K562 (cell line): ENCODE measurements around the gene OR51S1. TPM values are rescaled to one million over a fixed set of nuclear protein-coding genes. Genes with fewer than 3 reads are reported as not detected.

ENCODE experiments used
- ATAC-seq: fragments of 200-7000 bp; cut with Tn5 transposase; 3 replicates; pipeline ENCODE4 v1.9.1; 2020; ENCODE audit warnings: moderate library complexity
- BruUV-seq: library from RNA; stranded (reverse); fragments of 400-500 nt; replicated peaks from 2 replicates; lab custom pipeline; 2021; lab: Mats Ljungman, UMichigan
- CTCF ChIA-PET: fragments of 300-600 bp; formaldehyde crosslinking; extraction: SDS; loops from one replicate; lab custom pipeline; 2021; ENCODE audit warnings: low intra/inter-chr PET ratio; lab: Yijun Ruan, JAX
- POLR2A ChIA-PET: fragments of 300-600, 350-650 bp; sonication (Branson Sonifier 250); formaldehyde crosslinking; extraction: SDS; loops from one replicate; lab custom pipeline; 2021; ENCODE audit warnings: antibody characterized with exemption, inconsistent platforms; lab: Yijun Ruan, JAX
- DNase-seq, 4 experiments: peaks; one replicate each; pipeline versions ENCODE4 v3.0.0 to v3.0.0-alpha.2; 2011 to 2018; ENCODE audit warnings: low spot score in 3 of 4, mixed read lengths in 3 of 4; ENCODE audit errors: extremely low read depth in 1 of 4
- FAIRE-seq: peaks from 2 replicates; lab custom pipeline; 2011; peaks lifted over from hg19 to GRCh38; lab: Jason Lieb, UNC
- H2AFZ ChIP-seq: 2 replicates; pipeline ENCODE4 v1.6.0; 2011; ENCODE audit warnings: low read depth, low read length, control low read depth, inconsistent platforms
- H3K27ac ChIP-seq: fragments of 200-600 bp; 3 replicates; pipeline ENCODE4 v1.8.0; 2011; ENCODE audit warnings: low read depth, mild to moderate bottlenecking, control low read depth, inconsistent platforms, low read length, moderate library complexity, mixed read lengths; ENCODE audit errors: extremely low read depth
- H3K27me3 ChIP-seq, 2 experiments: fragments of 300-600 bp in 1 of 2; 2 replicates in 1 of 2; 3 replicates in 1 of 2; pipeline versions ENCODE4 v1.6.0 to v1.8.0; 2011; ENCODE audit warnings: inconsistent platforms in 2 of 2, low read length in 2 of 2, mild to moderate bottlenecking in 1 of 2, mixed read lengths in 1 of 2, moderate library complexity in 1 of 2; ENCODE audit not compliant: control insufficient read depth in 2 of 2, insufficient read depth in 2 of 2
- H3K36me3 ChIP-seq: fragments of 300-600 bp; 3 replicates; pipeline ENCODE4 v1.8.0; 2011; ENCODE audit warnings: mild to moderate bottlenecking, low read length, inconsistent platforms; ENCODE audit not compliant: control insufficient read depth, insufficient read depth
- H3K4me1 ChIP-seq, 2 experiments: fragments of 200-600 bp in 1 of 2; replicated peaks in 1 of 2; 2 replicates in 1 of 2; 3 replicates in 1 of 2; pipeline versions ENCODE4 v1.5.1 to v1.8.0; 2011; ENCODE audit warnings: inconsistent platforms in 2 of 2, low read length in 2 of 2, mild to moderate bottlenecking in 1 of 2, mixed read lengths in 1 of 2, moderate library complexity in 1 of 2; ENCODE audit not compliant: control insufficient read depth in 2 of 2, insufficient read depth in 2 of 2
- H3K4me2 ChIP-seq: 2 replicates; pipeline ENCODE4 v1.6.1; 2011; ENCODE audit warnings: low read length, control low read depth, inconsistent platforms, mixed read lengths; ENCODE audit not compliant: insufficient read depth
- H3K4me3 ChIP-seq: fragments of 200-600 bp; sonication (generic), shearing (Covaris generic); 2 replicates; pipeline ENCODE4 v1.5.1; 2016; ENCODE audit warnings: control low read depth, inconsistent platforms
- H3K79me2 ChIP-seq: fragments of 200-600 bp; 3 replicates; pipeline ENCODE4 v1.8.0; 2011; ENCODE audit warnings: low read length, inconsistent platforms; ENCODE audit not compliant: control insufficient read depth, insufficient read depth
- H3K9ac ChIP-seq, 2 experiments: 2 replicates each; pipeline versions ENCODE4 v1.6.0 to v1.6.1; 2011; ENCODE audit warnings: low read depth in 2 of 2, low read length in 2 of 2, control low read depth in 1 of 2, inconsistent platforms in 1 of 2, mild to moderate bottlenecking in 1 of 2, mixed read lengths in 1 of 2; ENCODE audit not compliant: insufficient read depth in 1 of 2
- H3K9me1 ChIP-seq: one replicate; pipeline ENCODE4 v1.6.0; 2011; ENCODE audit warnings: inconsistent platforms, mild to moderate bottlenecking, low read length, moderate library complexity; ENCODE audit not compliant: control insufficient read depth, insufficient read depth
- H3K9me3 ChIP-seq: replicated peaks from 2 replicates; pipeline ENCODE4 v1.5.1; 2011; ENCODE audit warnings: low read depth, low read length, inconsistent platforms; ENCODE audit not compliant: control insufficient read depth, insufficient read depth
- H4K20me1 ChIP-seq: replicated peaks from 2 replicates; pipeline ENCODE4 v1.6.1; 2011; ENCODE audit warnings: low read length, inconsistent platforms, mixed read lengths; ENCODE audit not compliant: control insufficient read depth, insufficient read depth
- CCAR2 ChIP-seq: fragments of 200-400 bp; formaldehyde crosslinking; IDR thresholded peaks from 2 replicates; pipeline ENCODE4 v1.6.1; 2017; ENCODE audit warnings: mild to moderate bottlenecking, low read depth, low read length
- FOXK1 ChIP-seq: sonication (generic); formaldehyde crosslinking; IDR thresholded peaks from 2 replicates; pipeline ENCODE4 v1.8.0; 2022; ENCODE audit warnings: missing genetic modification reagents, mild to moderate bottlenecking, borderline replicate concordance
- GTF2F1 ChIP-seq: IDR thresholded peaks from 2 replicates; pipeline ENCODE4 v1.6.1; 2011; ENCODE audit warnings: low read depth, low read length, improper control_type of control experiment
- PHF21A ChIP-seq: fragments of 450-650 bp; IDR thresholded peaks from 2 replicates; pipeline ENCODE4 v1.6.1; 2017; ENCODE audit warnings: low read depth, borderline replicate concordance
- PKNOX1 ChIP-seq: fragments of 450-650 bp; IDR thresholded peaks from 2 replicates; pipeline ENCODE4 v1.6.1; 2016
- SRSF3 ChIP-seq: fragments of 200-400 bp; formaldehyde crosslinking; IDR thresholded peaks from 2 replicates; pipeline ENCODE4 v1.6.1; 2016; ENCODE audit warnings: mild to moderate bottlenecking, low read length, moderate library complexity; ENCODE audit not compliant: insufficient read depth
- ZNF695 ChIP-seq: fragments of 450-650 bp; formaldehyde crosslinking; IDR thresholded peaks from 2 replicates; pipeline ENCODE4 v1.4.0; 2020; ENCODE audit warnings: mild to moderate bottlenecking, moderate library complexity
- WGBS: fragments of 100-300 bp; shearing (Covaris generic); methylation state at CpG from one replicate; pipeline ENCODE4 v1.1.6; 2016; ENCODE audit warnings: low coverage, mixed read lengths; ENCODE audit not compliant: insufficient coverage; ENCODE audit errors: missing lambda C conversion rate; 5-methylcytosine and 5-hydroxymethylcytosine counted together
- in situ Hi-C: fragments of 300-500 bp; cut with MboI; formaldehyde crosslinking; loops from 4 replicates; pipeline ENCODE4 v1.15.0; 2018; ENCODE audit warnings: inconsistent platforms, mixed read lengths
- intact Hi-C: fragments of 100-400 bp; cut with micrococcal nuclease; formaldehyde crosslinking; loops from 2 replicates; pipeline ENCODE4 v1.14.2; 2022
- polyA plus RNA-seq, 8 experiments: library from polyadenylated mRNA; depleted of rRNA in 4 of 8; stranded (reverse) in 5 of 8; unstranded in 3 of 8; fragments of >200 nt; fragmentation: Nextera tagmentation in 2 of 8; fragmentation: Illumina TruSeq in 1 of 8; extraction: Ambion mirVana in 2 of 8; extraction: Trizol in 1 of 8; gene quantifications; 2 replicates each; pipeline versions ENCODE4 v1.2.1 to v1.2.3, GENCODE V29; 2011 to 2014; ENCODE audit warnings: inconsistent platforms in 1 of 8, missing spikeins in 1 of 8
- total RNA-seq, 7 experiments: library from RNA; depleted of rRNA in 6 of 7; stranded (reverse); fragments of >200 nt in 6 of 7; fragmentation: Illumina TruSeq in 2 of 7; extraction: Trizol in 2 of 7; gene quantifications; 2 replicates each; pipeline versions ENCODE4 v1.2.1 to v1.2.3, GENCODE V29; 2011 to 2021; ENCODE audit warnings: low replicate concordance in 1 of 7

The OR51S1 gene
- total and polyA plus RNA-seq, 9 of the 15 experiments (the other 6 are each of a cell fraction or from before 2014, with no cell fraction given), result not detected

- no peak within 1 kb of the TSS for H3K4me3 ChIP-seq
- H3K79me2 ChIP-seq, result no peaks in the 10 kb centered on the region
- H3K9me1 ChIP-seq, result no peaks in the 10 kb centered on the region
- POLR2A ChIA-PET, result no interaction called here
- no peaks in the 10 kb centered on the region for H3K9me3 ChIP-seq
- DNase-seq (no peak), ATAC-seq (no peak), FAIRE-seq (no peak)
- H3K4me1 ChIP-seq, result no peaks in the 10 kb centered on the region
- H3K27ac ChIP-seq, result no peak within 1 kb of the TSS
- H3K9ac ChIP-seq, result no peak within 1 kb of the TSS
- TF ChIP-seq PKNOX1 (no peak), PHF21A (no peak), ZNF695 (CRISPR knock-in tag) (no peak)
- H3K27me3 ChIP-seq, result peaks cover 0 to 6% of the 10 kb centered on the region in 2 experiments; a peak in 2 of 5 replicates
- intact Hi-C loops (no loop called here), in situ Hi-C loops (no loop called here)
- CTCF ChIA-PET, result no interaction called here
- WGBS, result 0% methylated on average over 1 of the region's 1 CpG
- H3K4me2 ChIP-seq, result no peak within 1 kb of the TSS
- H3K36me3 ChIP-seq, result no peaks in the 10 kb centered on the region
- H2AFZ ChIP-seq, result no peak within 1 kb of the TSS
- H4K20me1 ChIP-seq, result no peaks in the 10 kb centered on the region
- no TSS peak for BruUV-seq
These were observed 28.0 kb downstream of the OR51S1 start, which contains the start of gene OR51F2 for GRCh38 chr11:4821021-4821420. Gene OR51F2 (plus strand): TSS chr11:4821321. CDS start chr11:4821422, 101 bp downstream.

DNA sequence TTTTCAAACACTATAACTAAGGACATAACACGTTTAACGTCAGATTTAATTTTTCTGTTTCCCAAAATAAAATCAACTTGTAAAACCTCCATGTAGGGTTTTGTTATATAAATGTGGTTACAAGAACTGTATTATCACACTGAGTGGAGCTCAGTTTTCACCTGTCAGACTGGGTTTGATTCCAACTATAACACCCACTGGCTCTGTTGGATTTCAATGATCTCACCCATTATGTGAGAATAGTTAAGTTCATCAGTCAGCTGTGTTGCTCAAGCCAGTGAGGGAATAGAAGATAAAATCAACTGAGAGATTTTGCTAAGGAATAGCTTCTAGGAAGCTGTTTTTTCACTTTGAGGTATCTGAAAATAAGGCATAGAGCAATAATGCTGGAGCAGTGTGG lies 39.8 kb downstream of the OR51S1 start:
- in situ Hi-C loops, result no loop called here
- POLR2A ChIA-PET, result no interaction called here

More for the DNA sequence above, 39.8 kb downstream of the OR51S1 start:
- Histone ChIP-seq H3K4me2 (no peak overlapping the region), H4K20me1 (no peaks in the 10 kb centered on the region), H3K4me1 (no peaks in the 10 kb centered on the region), H2AFZ (no peak overlapping the region), H3K79me2 (no peaks in the 10 kb centered on the region), H3K27ac (no peak overlapping the region), H3K9me3 (no peaks in the 10 kb centered on the region), H3K4me3 (no peak overlapping the region), H3K9me1 (no peaks in the 10 kb centered on the region), H3K9ac (no peak overlapping the region), H3K27me3 (no peaks in the 10 kb centered on the region), H3K36me3 (no peaks in the 10 kb centered on the region)
- ATAC-seq (no peak), DNase-seq (no peak), FAIRE-seq (no peak)
- TF ChIP-seq FOXK1 (CRISPR knock-in tag), result no peak
- TF ChIP-seq CCAR2, result no peak
- no peak for TF ChIP-seq GTF2F1
- no peak for TF ChIP-seq SRSF3
- no TSS peak for BruUV-seq
- intact Hi-C loops, result no loop called here
- WGBS, result 0% methylated on average over 2 of the region's 2 CpGs
- CTCF ChIA-PET, result no interaction called here
